Stimulated activated CD8-positive, alpha-beta memory T cell treated with anti-CD3 and anti-CD28 coated beads, Interleukin-7, amount 100 ng/mL, for 48 hours (primary cell): Measurements from ENCODE around the gene ATF7.
A peak's percentile ranks its signal among the peaks of the same experiment; 100 is the strongest.

ENCODE experiments used
- DNase-seq, 2 donors: peaks; one replicate each; pipeline ENCODE4 v3.0.0-alpha.2; 2020; ENCODE audit warnings: low read depth in 1 of 2; ENCODE audit errors: extremely low read depth in 1 of 2

Gene ATF7

GRCh38 chr12:53532524-53533445 is 93.4 kb downstream of the ATF7 start:
- no peak for DNase-seq

- no peak for DNase-seq
These were observed 94.2 kb downstream of the ATF7 start for GRCh38 chr12:53532021-53532420.

GRCh38 chr12:53530920-53531319 is 95.3 kb downstream of the ATF7 start:
- no peak for DNase-seq

- no peak for DNase-seq
These were observed 96.1 kb downstream of the ATF7 start for GRCh38 chr12:53530061-53530460.

GRCh38 chr12:53524476-53524875 is 101.7 kb downstream of the ATF7 start:
- DNase-seq, result no peak

GRCh38 chr12:53523131-53523530 is 103.1 kb downstream of the ATF7 start:
- no peak for DNase-seq

GRCh38 chr12:53518381-53518780 is 107.8 kb downstream of the ATF7 start:
- DNase-seq, result no peak

GRCh38 chr12:53516758-53517455 is 109.3 kb downstream of the ATF7 start:
- DNase-seq, result no peak

GRCh38 chr12:53515291-53515680 is 110.9 kb downstream of the ATF7 start:
- DNase-seq, result no peak

GRCh38 chr12:53514628-53515290 is 111.4 kb downstream of the ATF7 start:
- no peak for DNase-seq

- no peak for DNase-seq
These were observed 112.3 kb downstream of the ATF7 start for GRCh38 chr12:53513712-53514410.

GRCh38 chr12:53510181-53510812 is 115.9 kb downstream of the ATF7 start:
- no peak for DNase-seq

- peak; percentile 63 to 71 for DNase-seq
These were observed 117.5 kb downstream of the ATF7 start for GRCh38 chr12:53508534-53509170.

GRCh38 chr12:53507603-53507885 is 118.6 kb downstream of the ATF7 start:
- no peak for DNase-seq

GRCh38 chr12:53506881-53507602 is 119.1 kb downstream of the ATF7 start, which contains the start of gene NPFF:
TSS of gene NPFF (minus strand) at chr12:53507484. CDS start at chr12:53507474, 10 bp downstream.
- DNase-seq, result no peak

GRCh38 chr12:53506450-53506785 is 119.8 kb downstream of the ATF7 start:
- DNase-seq, result no peak

- no peak for DNase-seq
These were observed 120.4 kb downstream of the ATF7 start for GRCh38 chr12:53505555-53506449.

GRCh38 chr12:53505086-53505485 is 121.1 kb downstream of the ATF7 start:
- no peak for DNase-seq
